GM23338 (cell line): ENCODE measurements around the gene PIMREG. TPM values are rescaled to one million over a fixed set of nuclear protein-coding genes. Genes with fewer than 3 reads are reported as not detected.

Experiments used
- ATAC-seq: fragments of 200-7000 bp; cut with Tn5 transposase; 3 replicates; pipeline ENCODE4 v1.9.1; 2020
- DNase-seq: peaks from one replicate; pipeline ENCODE4 v3.0.0-alpha.2; 2015; ENCODE audit warnings: low spot score
- H2AFZ ChIP-seq: fragments of 200-600 bp; sonication (generic); 2 replicates; pipeline ENCODE4 v1.8.0; 2016; ENCODE audit warnings: antibody characterized with exemption, mild to moderate bottlenecking, moderate library complexity
- H3F3A ChIP-seq: fragments of 200-600 bp; sonication (generic); replicated peaks from 2 replicates; pipeline ENCODE4 v1.8.0; 2017; ENCODE audit warnings: antibody characterized with exemption, mixed run types, low read depth
- H3K27ac ChIP-seq: fragments of 200-600 bp; sonication (generic); 2 replicates; pipeline ENCODE4 v1.6.1; 2016; ENCODE audit warnings: low read depth
- H3K27me3 ChIP-seq: fragments of 200-600 bp; sonication (generic); 2 replicates; pipeline ENCODE4 v1.8.0; 2016; ENCODE audit warnings: mild to moderate bottlenecking, mixed run types, moderate library complexity; ENCODE audit not compliant: insufficient read depth
- H3K36me3 ChIP-seq: fragments of 200-600 bp; sonication (generic); 2 replicates; pipeline ENCODE4 v1.8.0; 2016; ENCODE audit warnings: mild to moderate bottlenecking; ENCODE audit not compliant: insufficient read depth
- H3K4me1 ChIP-seq: fragments of 200-600 bp; sonication (generic); 2 replicates; pipeline ENCODE4 v1.8.0; 2016; ENCODE audit warnings: mild to moderate bottlenecking, moderate library complexity; ENCODE audit not compliant: insufficient read depth
- H3K4me2 ChIP-seq: fragments of 200-600 bp; sonication (generic); 2 replicates; pipeline ENCODE4 v1.7.1; 2017; ENCODE audit warnings: mixed run types
- H3K4me3 ChIP-seq: fragments of 200-600 bp; sonication (generic); 2 replicates; pipeline ENCODE4 v1.6.1; 2016; ENCODE audit warnings: mixed run types
- H3K79me2 ChIP-seq: fragments of 200-600 bp; sonication (generic); replicated peaks from 2 replicates; pipeline ENCODE4 v1.8.0; 2017; ENCODE audit warnings: mild to moderate bottlenecking; ENCODE audit not compliant: insufficient read depth
- H3K9me2 ChIP-seq: fragments of 200-600 bp; sonication (generic); 2 replicates; pipeline ENCODE4 v1.8.0; 2017; ENCODE audit not compliant: insufficient read depth
- H4K20me1 ChIP-seq: fragments of 200-600 bp; sonication (generic); replicated peaks from 2 replicates; pipeline ENCODE4 v1.8.0; 2017; ENCODE audit warnings: mild to moderate bottlenecking; ENCODE audit not compliant: insufficient read depth
- H3K27ac Mint-ChIP-seq: 2 replicates; pipeline ENCODE4 v1.8.0; 2020; ENCODE audit warnings: inconsistent platforms, mild to moderate bottlenecking, moderate library complexity, mixed read lengths
- H3K27me3 Mint-ChIP-seq: 3 replicates; pipeline ENCODE4 v1.8.0; 2022; ENCODE audit warnings: low read depth, mild to moderate bottlenecking, moderate library complexity, mixed read lengths, inconsistent platforms; ENCODE audit not compliant: insufficient read depth, poor library complexity
- H3K36me3 Mint-ChIP-seq: 3 replicates; pipeline ENCODE4 v1.8.0; 2021; ENCODE audit warnings: low read depth, mild to moderate bottlenecking, inconsistent platforms, moderate library complexity, mixed read lengths
- H3K4me1 Mint-ChIP-seq: 3 replicates; pipeline ENCODE4 v1.8.0; 2020; ENCODE audit warnings: mild to moderate bottlenecking, inconsistent platforms, mixed read lengths
- H3K4me3 Mint-ChIP-seq: 3 replicates; pipeline ENCODE4 v1.8.0; 2021; ENCODE audit warnings: moderate library complexity, mild to moderate bottlenecking, inconsistent platforms, mixed read lengths
- H3K9me3 Mint-ChIP-seq: 3 replicates; pipeline ENCODE4 v1.8.0; 2020; ENCODE audit warnings: moderate library complexity, mild to moderate bottlenecking, inconsistent platforms, mixed read lengths
- CREB1 ChIP-seq: fragments of 250-450 bp; sonication (Bioruptor Pico); IDR thresholded peaks from 2 replicates; pipeline ENCODE4 v1.5.0; 2020; ENCODE audit warnings: low read depth, mild to moderate bottlenecking, moderate library complexity
- ETS1 ChIP-seq: IDR thresholded peaks from 2 replicates; pipeline ENCODE4 v1.6.1; 2016; ENCODE audit warnings: antibody characterized with exemption
- EZH2 ChIP-seq: fragments of 200-600 bp; sonication (generic); IDR thresholded peaks from one replicate; pipeline ENCODE4 v1.8.0; 2017; ENCODE audit warnings: antibody characterized with exemption, mild to moderate bottlenecking, low read depth; ENCODE audit not compliant: unreplicated experiment
- EZH2phosphoT487 ChIP-seq: fragments of 200-600 bp; sonication (generic); IDR thresholded peaks from one replicate; pipeline ENCODE4 v1.8.1; 2018; ENCODE audit warnings: antibody characterized with exemption; ENCODE audit not compliant: unreplicated experiment
- JUNB ChIP-seq: IDR thresholded peaks from one replicate; pipeline ENCODE4 v1.6.1; 2016; ENCODE audit warnings: antibody characterized with exemption; ENCODE audit not compliant: unreplicated experiment
- NANOG ChIP-seq: IDR thresholded peaks from 2 replicates; pipeline ENCODE4 v1.6.1; 2016; ENCODE audit warnings: antibody characterized with exemption, borderline replicate concordance
- POLR2AphosphoS5 ChIP-seq: IDR thresholded peaks from 2 replicates; pipeline ENCODE4 v1.6.1; 2016; ENCODE audit warnings: antibody characterized with exemption, low read depth
- REST ChIP-seq: IDR thresholded peaks from one replicate; pipeline ENCODE4 v1.6.1; 2018; ENCODE audit warnings: antibody characterized with exemption; ENCODE audit not compliant: unreplicated experiment
- STAT1 ChIP-seq: IDR thresholded peaks from one replicate; pipeline ENCODE4 v1.6.1; 2016; ENCODE audit warnings: antibody characterized with exemption; ENCODE audit not compliant: unreplicated experiment
- ZNF331 ChIP-seq: fragments of 250-450 bp; sonication (Bioruptor Pico); IDR thresholded peaks from 2 replicates; pipeline ENCODE4 v1.5.0; 2020; ENCODE audit warnings: low read depth, mild to moderate bottlenecking, moderate library complexity
- polyA plus RNA-seq: library from polyadenylated mRNA; unstranded; fragments of >200 nt; fragmentation: Nextera tagmentation; extraction: Ambion mirVana; gene quantifications from 2 replicates; pipeline ENCODE4 v1.2.1, GENCODE V29; 2016
- total RNA-seq: library from RNA; depleted of rRNA; stranded (reverse); fragments of >200 nt; shearing (Covaris generic); gene quantifications from 2 replicates; pipeline ENCODE4 v1.2.3, GENCODE V29; 2014

Gene PIMREG
- total and polyA plus RNA-seq, 2 experiments from 2014 or later, result 87.8 to 144 TPM

GRCh38 chr17:6442775-6443174, 1.5 kb upstream of the PIMREG start:
- H3K27me3 Mint-ChIP-seq, result peaks cover 19% of the 10 kb centered on the region
- no peak overlapping the region for H3K4me3 Mint-ChIP-seq
- peaks cover 24% of the 10 kb centered on the region for H3K79me2 ChIP-seq
- ATAC-seq (no peak), DNase-seq (no peak)
- TF ChIP-seq ETS1 (no peak), NANOG (no peak), EZH2phosphoT487 (no peak), ZNF331 (CRISPR knock-in tag) (no peak), CREB1 (CRISPR knock-in tag) (no peak), EZH2 (no peak), JUNB (no peak), REST (no peak), POLR2AphosphoS5 (no peak), STAT1 (no peak)
- peaks cover 47% of the 10 kb centered on the region for H3K4me1 Mint-ChIP-seq
- H3K4me3 ChIP-seq, result no peak overlapping the region; the same call in 1 of the 2 replicates
- peak overlapping the region; percentile 97 for H3K27ac ChIP-seq
- H3K27me3 ChIP-seq, result no peaks in the 10 kb centered on the region
- H4K20me1 ChIP-seq, result 0 out of 2 replicates have a peak, but pooled peaks cover 9% of the 10 kb centered on the region
- H3K9me2 ChIP-seq, result 0 out of 2 replicates have a peak, but pooled peaks cover 3% of the 10 kb centered on the region
- peak overlapping the region; percentile 78; the same call in 1 of the 2 replicates for H3K4me2 ChIP-seq
- peaks cover 31% of the 10 kb centered on the region for H3K4me1 ChIP-seq
- no peak overlapping the region; the same call in 1 of the 2 replicates for H2AFZ ChIP-seq
- H3K27ac Mint-ChIP-seq, result no peak overlapping the region
- H3K36me3 Mint-ChIP-seq, result peaks cover 40% of the 10 kb centered on the region
- H3K36me3 ChIP-seq, result peaks cover 12% of the 10 kb centered on the region
- peaks cover 12% of the 10 kb centered on the region for H3K9me3 Mint-ChIP-seq
- H3F3A ChIP-seq, result peaks cover 5% of the 10 kb centered on the region; the same call in 1 of the 2 replicates
